ENCODE measurements around the gene GRAMD2B.
A peak's percentile ranks its signal among the peaks of the same experiment; 100 is the strongest.

The GRAMD2B gene

DNA sequence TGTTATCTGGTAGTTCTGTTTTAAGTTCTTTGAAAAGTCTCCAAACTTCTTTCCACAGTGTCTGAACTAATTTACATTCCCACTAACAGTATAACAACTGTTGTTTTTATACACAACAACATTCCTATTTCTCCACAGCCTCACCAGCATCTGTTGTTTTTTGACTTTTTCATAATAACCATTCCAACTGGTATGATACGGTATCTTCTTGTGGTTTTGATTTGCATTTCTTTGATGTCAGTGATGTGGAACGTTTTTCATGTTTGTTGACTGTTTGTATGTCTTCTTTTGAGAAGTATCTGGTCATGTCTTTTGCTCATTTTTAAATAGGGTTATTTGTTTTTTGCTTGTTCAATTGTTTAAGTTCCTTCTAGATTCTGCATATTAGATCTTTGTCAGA, 12.6 kb upstream of the GRAMD2B start:
- DNase-seq (ENCODE audit: low read depth), result no peak
- TF ChIP-seq, protein P1, sequence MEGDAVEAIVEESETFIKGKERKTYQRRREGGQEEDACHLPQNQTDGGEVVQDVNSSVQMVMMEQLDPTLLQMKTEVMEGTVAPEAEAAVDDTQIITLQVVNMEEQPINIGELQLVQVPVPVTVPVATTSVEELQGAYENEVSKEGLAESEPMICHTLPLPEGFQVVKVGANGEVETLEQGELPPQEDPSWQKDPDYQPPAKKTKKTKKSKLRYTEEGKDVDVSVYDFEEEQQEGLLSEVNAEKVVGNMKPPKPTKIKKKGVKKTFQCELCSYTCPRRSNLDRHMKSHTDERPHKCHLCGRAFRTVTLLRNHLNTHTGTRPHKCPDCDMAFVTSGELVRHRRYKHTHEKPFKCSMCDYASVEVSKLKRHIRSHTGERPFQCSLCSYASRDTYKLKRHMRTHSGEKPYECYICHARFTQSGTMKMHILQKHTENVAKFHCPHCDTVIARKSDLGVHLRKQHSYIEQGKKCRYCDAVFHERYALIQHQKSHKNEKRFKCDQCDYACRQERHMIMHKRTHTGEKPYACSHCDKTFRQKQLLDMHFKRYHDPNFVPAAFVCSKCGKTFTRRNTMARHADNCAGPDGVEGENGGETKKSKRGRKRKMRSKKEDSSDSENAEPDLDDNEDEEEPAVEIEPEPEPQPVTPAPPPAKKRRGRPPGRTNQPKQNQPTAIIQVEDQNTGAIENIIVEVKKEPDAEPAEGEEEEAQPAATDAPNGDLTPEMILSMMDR (IDR thresholded peaks at IDR 0.05; ENCODE audit: insufficient read depth, low read depth, low read length, missing control alignments), result no peak
- H3K4me3 ChIP-seq (ENCODE audit: low read depth, low read length), result no peak overlapping the region

DNA sequence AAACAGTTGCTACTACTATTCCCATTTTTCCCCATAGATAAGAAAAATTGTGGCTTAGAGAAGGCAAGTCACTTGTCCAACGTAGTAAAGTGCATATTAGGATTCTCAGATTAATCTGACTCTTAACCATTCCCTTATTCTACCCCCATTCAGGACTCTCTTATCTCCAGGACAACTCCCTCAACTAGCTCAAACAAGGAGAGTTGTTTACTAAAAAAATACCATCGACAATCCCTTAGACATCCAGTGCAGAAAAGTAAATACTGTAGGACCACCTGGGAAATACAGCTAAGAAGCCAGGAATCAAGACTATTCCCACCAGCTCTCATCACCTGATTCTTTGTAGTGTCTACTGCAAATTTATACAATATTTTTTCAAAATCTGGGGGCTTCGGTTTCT, 9.4 kb upstream of the GRAMD2B start:
- no peak overlapping the region for H3K4me3 ChIP-seq (ENCODE audit: low read depth, low read length)
- no peak for DNase-seq (ENCODE audit: low read depth)
- TF ChIP-seq, protein P1 (IDR thresholded peaks at IDR 0.05; ENCODE audit: insufficient read depth, low read depth, low read length, missing control alignments), result no peak

DNA sequence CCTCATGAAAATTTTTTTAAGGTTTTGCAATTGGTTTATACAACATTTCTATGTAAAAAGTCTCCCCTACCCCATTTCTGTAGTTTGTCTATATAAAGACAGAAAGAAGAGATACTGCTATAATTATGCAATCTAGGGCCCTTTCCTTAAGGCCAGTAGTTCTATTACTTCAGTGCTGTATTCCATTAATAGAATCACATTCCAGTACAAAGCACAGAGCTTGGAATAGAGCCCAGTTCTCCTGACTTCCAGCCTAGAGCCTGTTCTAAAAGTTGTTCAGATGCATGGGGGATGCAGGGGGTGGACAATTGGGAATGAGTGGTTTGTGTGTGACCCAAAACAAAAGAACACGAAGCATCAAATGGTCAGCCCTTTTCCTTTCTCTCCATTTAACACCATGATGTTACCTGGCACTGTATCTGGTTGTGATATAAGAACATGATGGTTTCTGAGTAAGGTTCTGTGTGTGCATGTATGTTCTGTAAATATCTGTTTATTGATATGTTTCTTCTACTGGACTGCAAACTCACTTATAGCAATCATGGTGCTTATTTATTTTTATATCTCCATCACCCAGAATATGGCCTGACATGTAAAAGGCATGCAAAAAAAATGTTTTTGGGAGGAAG, 8.2 kb upstream of the GRAMD2B start:
- DNase-seq (ENCODE audit: low read depth), result no peak
- TF ChIP-seq, protein P1 (IDR thresholded peaks at IDR 0.05; ENCODE audit: insufficient read depth, low read depth, low read length, missing control alignments), result no peak
- no peak overlapping the region for H3K4me3 ChIP-seq (ENCODE audit: low read depth, low read length)

DNA sequence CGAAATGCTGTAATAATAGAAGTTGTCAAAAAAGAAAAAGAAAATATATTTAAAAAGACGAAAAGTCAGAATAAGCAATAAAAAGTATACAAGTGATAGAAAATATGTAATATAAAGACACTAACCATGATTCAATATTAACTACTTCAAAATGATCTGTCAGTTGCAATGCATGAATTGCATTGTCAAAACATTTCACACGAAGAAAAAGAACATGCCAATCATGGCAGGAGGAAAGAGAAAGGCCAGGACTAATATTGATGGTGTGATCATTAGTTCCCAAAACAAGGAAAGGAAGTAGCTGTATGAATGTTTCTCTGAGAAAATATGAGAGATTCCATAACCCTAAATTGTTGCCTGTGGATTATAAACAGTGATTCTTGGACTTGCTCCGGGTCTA, 7.4 kb upstream of the GRAMD2B start:
- DNase-seq (ENCODE audit: low read depth), result no peak
- TF ChIP-seq, protein P1 (IDR thresholded peaks at IDR 0.05; ENCODE audit: insufficient read depth, low read depth, low read length, missing control alignments), result no peak
- no peak overlapping the region for H3K4me3 ChIP-seq (ENCODE audit: low read depth, low read length)

DNA sequence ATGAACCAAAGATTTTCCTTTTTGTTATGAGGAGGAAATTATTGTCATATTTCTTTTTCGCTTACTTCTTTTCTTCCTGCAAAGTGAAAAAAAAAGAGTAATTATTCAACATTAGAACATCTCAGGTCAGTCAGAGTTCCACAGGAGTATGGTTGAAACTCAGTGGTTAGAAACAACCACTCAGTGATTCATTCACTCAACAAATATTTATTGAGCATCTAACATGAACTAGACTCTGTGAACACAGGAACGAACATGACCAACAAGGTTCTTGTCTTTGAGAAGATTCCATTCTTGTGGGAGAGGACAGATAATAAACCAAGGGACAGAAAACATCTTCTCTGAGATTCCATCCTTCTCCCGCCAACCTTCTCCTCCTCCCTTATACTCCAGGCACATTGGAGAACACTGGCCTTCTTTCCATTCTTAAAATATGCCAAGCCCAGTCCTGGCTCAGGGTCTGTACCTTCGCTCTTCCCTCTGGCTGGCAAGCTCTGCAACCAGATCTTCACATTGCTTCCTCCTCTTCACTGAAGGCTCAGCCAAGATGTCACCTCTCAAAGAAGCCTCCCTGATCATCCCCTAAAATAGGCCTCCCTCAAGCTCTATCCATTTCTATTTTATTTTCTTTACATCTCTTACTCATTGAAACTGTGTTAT, 6.8 kb upstream of the GRAMD2B start:
- TF ChIP-seq, protein P1 (IDR thresholded peaks at IDR 0.05; ENCODE audit: insufficient read depth, low read depth, low read length, missing control alignments), result no peak
- no peak for DNase-seq (ENCODE audit: low read depth)
- H3K4me3 ChIP-seq (ENCODE audit: low read depth, low read length), result no peak overlapping the region

DNA sequence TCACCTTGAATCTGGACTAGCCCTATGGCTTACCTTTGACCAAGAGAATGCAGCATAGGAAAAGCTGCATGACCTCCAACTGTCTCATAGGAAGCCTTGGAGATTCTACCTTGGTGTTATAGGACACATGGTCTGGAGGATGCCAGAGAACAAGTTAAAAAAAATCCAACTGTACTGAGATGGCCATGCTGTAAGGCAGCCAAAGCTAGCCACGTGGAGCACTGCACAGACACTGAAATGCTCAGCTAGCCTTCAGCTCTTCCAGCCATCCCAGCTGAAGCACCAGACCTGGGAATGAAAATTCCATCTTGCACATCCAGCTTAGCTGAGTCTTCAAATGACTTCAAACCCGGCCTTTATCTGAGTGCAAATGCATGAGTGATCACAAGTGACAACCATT, 6.0 kb upstream of the GRAMD2B start:
- H3K4me3 ChIP-seq (ENCODE audit: low read depth, low read length), result no peak overlapping the region
- TF ChIP-seq, protein P1 (IDR thresholded peaks at IDR 0.05; ENCODE audit: insufficient read depth, low read depth, low read length, missing control alignments), result no peak

DNA sequence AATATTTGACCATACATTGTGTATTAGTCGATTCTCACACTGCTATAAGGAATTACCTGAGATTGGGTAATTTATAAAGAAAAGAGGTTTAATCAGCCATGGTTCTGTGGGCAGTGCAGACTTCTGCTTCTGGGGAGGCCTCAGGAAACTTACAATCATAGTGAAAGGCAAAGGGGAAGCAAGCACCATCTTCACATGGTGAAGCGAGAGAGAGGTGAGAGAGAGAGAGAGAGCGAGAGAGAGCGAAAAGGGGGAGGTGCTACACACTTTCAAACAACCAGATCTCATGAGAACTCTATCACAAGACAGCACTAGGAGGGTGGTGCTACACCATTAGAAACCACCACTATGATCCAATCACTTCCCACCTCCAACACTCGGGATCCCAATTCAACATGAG, 4.1 kb upstream of the GRAMD2B start:
- DNase-seq (ENCODE audit: low read depth), result peak; percentile 37
- no peak overlapping the region for H3K4me3 ChIP-seq (ENCODE audit: low read depth, low read length)
- TF ChIP-seq, protein P1 (IDR thresholded peaks at IDR 0.05; ENCODE audit: insufficient read depth, low read depth, low read length, missing control alignments), result no peak

More for the DNA sequence above, 6.0 kb upstream of the GRAMD2B start:
- DNase-seq (ENCODE audit: low read depth), result no peak
